GM23248 (cell line): Measurements from ENCODE around the gene C3AR1. TPM values are rescaled to one million over a fixed set of nuclear protein-coding genes. Genes with fewer than 3 reads are reported as not detected.

Experiments
- DNase-seq: peaks from one replicate; pipeline ENCODE4 v3.0.0-alpha.2; 2015
- H2AFZ ChIP-seq: fragments of 200-600 bp; sonication (generic); 2 replicates; pipeline ENCODE4 v1.6.1; 2016; ENCODE audit warnings: antibody characterized with exemption
- H3F3A ChIP-seq: fragments of 200-600 bp; sonication (generic); 2 replicates; pipeline ENCODE4 v1.6.1; 2016; ENCODE audit warnings: mild to moderate bottlenecking, antibody characterized with exemption, mixed run types; ENCODE audit not compliant: insufficient read depth
- H3K27ac ChIP-seq: fragments of 200-600 bp; sonication (generic); 2 replicates; pipeline ENCODE4 v1.5.1; 2016; ENCODE audit warnings: mild to moderate bottlenecking
- H3K27me3 ChIP-seq: fragments of 200-600 bp; sonication (generic); replicated peaks from 2 replicates; pipeline ENCODE4 v1.6.1; 2016; ENCODE audit warnings: mild to moderate bottlenecking; ENCODE audit not compliant: insufficient read depth
- H3K36me3 ChIP-seq: fragments of 200-600 bp; sonication (generic); 2 replicates; pipeline ENCODE4 v1.6.1; 2016; ENCODE audit warnings: low read depth, mild to moderate bottlenecking
- H3K4me1 ChIP-seq: fragments of 200-600 bp; sonication (generic); 2 replicates; pipeline ENCODE4 v1.6.1; 2016; ENCODE audit warnings: mild to moderate bottlenecking; ENCODE audit not compliant: insufficient read depth
- H3K4me2 ChIP-seq: fragments of 200-600 bp; sonication (generic); one replicate; pipeline ENCODE4 v1.6.1; 2016; ENCODE audit warnings: mild to moderate bottlenecking; ENCODE audit not compliant: unreplicated experiment
- H3K4me3 ChIP-seq: fragments of 200-600 bp; sonication (generic); 2 replicates; pipeline ENCODE4 v1.5.1; 2016; ENCODE audit warnings: mild to moderate bottlenecking
- H3K79me2 ChIP-seq: fragments of 200-600 bp; sonication (generic); 2 replicates; pipeline ENCODE4 v1.6.1; 2016; ENCODE audit warnings: mild to moderate bottlenecking; ENCODE audit not compliant: insufficient read depth
- H3K9ac ChIP-seq: fragments of 200-600 bp; sonication (generic); 2 replicates; pipeline ENCODE4 v1.6.1; 2016; ENCODE audit warnings: mild to moderate bottlenecking
- H3K9me2 ChIP-seq: fragments of 200-600 bp; sonication (generic); 2 replicates; pipeline ENCODE4 v1.6.1; 2016; ENCODE audit warnings: mixed run types, mild to moderate bottlenecking, moderate library complexity; ENCODE audit not compliant: insufficient read depth
- H3K9me3 ChIP-seq: fragments of 200-600 bp; sonication (generic); one replicate; pipeline ENCODE4 v1.6.1; 2017; ENCODE audit warnings: low read depth
- H4K20me1 ChIP-seq: fragments of 200-600 bp; sonication (generic); 2 replicates; pipeline ENCODE4 v1.6.0; 2016; ENCODE audit not compliant: insufficient read depth
- EZH2 ChIP-seq: fragments of 200-600 bp; sonication (generic); IDR thresholded peaks from 2 replicates; pipeline ENCODE4 v1.6.1; 2018; ENCODE audit warnings: antibody characterized with exemption, mild to moderate bottlenecking; ENCODE audit not compliant: insufficient read depth, poor library complexity, severe bottlenecking
- EZH2phosphoT487 ChIP-seq: fragments of 200-600 bp; sonication (generic); IDR thresholded peaks from 2 replicates; pipeline ENCODE4 v1.6.1; 2018; ENCODE audit warnings: antibody characterized with exemption, moderate library complexity, mild to moderate bottlenecking, low read depth; ENCODE audit not compliant: insufficient read depth
- WGBS, 2 experiments: methylation state at CpG; one replicate each; pipeline ENCODE4 v1.1.6; 2015 to 2017; ENCODE audit warnings: low lambda C conversion rate in 2 of 2, low coverage in 1 of 2; ENCODE audit errors: missing lambda C conversion rate in 2 of 2; 5-methylcytosine and 5-hydroxymethylcytosine counted together
- in situ Hi-C: fragments of 300-500 bp; cut with MboI; formaldehyde crosslinking; loops from 2 replicates; pipeline ENCODE4 v1.15.0; 2020
- polyA plus RNA-seq: library from polyadenylated mRNA; unstranded; fragments of >200 nt; fragmentation: Nextera tagmentation; extraction: Ambion mirVana; gene quantifications from 2 replicates; pipeline ENCODE4 v1.2.1, GENCODE V29; 2016
- total RNA-seq: library from RNA; depleted of rRNA; stranded (reverse); fragments of >200 nt; shearing (Covaris generic); gene quantifications from 2 replicates; pipeline ENCODE4 v1.2.3, GENCODE V29; 2014

The C3AR1 gene
- total and polyA plus RNA-seq, 2 experiments from 2014 or later: 0.24 TPM; not detected in 1

DNA sequence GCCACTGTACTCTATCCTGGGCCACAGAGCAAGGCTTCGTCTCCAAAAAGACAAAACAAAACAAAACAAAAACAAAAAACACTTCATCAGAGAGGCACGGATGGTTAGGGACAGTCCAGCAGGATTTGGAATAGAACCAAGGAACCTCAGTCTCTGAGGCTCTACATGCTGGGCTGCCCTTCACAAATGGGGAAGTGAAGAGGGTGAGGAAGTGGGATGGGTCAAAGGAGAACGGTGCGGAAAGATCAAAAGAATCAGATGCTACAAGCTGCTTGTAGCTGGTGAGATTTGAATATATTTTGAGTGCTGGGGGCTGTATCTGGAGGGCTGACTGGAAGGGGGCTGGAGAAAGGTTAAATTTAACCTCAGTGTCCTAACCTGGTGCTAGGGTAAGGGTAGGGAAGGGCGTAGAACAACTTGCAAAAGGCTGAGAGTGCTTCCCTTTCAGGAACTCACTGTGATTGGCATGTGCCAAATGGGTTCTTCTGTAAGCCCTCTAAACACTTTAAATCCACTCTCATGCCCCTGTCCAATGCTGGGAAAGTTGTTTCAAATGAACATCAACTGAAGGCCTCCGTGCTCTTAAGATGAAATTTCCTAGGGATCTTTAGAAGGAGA, 29.0 kb downstream of the C3AR1 start:
- H3K4me3 ChIP-seq: no peak overlapping the region
- H3K79me2 ChIP-seq: peaks cover 83% of the 10 kb centered on the region
- TF ChIP-seq EZH2phosphoT487 (no peak), EZH2 (no peak)
- no peak overlapping the region for H3K9ac ChIP-seq
- DNase-seq: no peak
- H4K20me1 ChIP-seq: peaks cover 6% of the 10 kb centered on the region; the same call in 1 of the 2 replicates
- peaks cover 40% of the 10 kb centered on the region for H3F3A ChIP-seq
- no peak overlapping the region for H3K4me2 ChIP-seq
- H3K27me3 ChIP-seq: no peaks in the 10 kb centered on the region
- no peaks in the 10 kb centered on the region for H3K9me3 ChIP-seq
- H3K9me2 ChIP-seq: no peaks in the 10 kb centered on the region
- H3K36me3 ChIP-seq: peaks cover 15% of the 10 kb centered on the region; the same call in 1 of the 2 replicates
- H3K4me1 ChIP-seq: peaks cover 42% of the 10 kb centered on the region
- H3K27ac ChIP-seq: no peak overlapping the region
- 50 to 54% methylated on average over 6 of the region's 6 CpGs for WGBS, 2 experiments
- in situ Hi-C loops: no loop called here
- H2AFZ ChIP-seq: no peak overlapping the region

DNA sequence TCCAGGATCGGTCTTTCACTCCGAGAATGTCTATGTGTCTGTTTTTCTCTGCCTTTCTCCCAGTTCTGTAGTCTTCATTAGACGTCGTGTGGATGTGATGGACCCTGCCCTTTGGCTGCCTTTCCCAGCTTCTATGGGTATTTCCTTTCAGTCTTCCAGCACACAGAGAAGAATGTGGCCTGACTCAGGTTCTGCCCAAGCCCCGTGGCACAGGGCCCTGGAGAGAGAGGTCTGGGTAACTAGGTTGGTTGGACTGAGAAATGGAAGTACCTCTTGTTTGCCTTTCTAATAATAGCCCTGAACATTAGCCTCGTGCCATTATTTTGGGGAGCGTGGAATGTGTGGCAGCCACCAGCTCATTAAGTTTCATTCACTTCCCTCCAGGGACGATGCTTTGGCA, 29.8 kb downstream of the C3AR1 start:
- peaks cover 83% of the 10 kb centered on the region for H3K79me2 ChIP-seq

DNA sequence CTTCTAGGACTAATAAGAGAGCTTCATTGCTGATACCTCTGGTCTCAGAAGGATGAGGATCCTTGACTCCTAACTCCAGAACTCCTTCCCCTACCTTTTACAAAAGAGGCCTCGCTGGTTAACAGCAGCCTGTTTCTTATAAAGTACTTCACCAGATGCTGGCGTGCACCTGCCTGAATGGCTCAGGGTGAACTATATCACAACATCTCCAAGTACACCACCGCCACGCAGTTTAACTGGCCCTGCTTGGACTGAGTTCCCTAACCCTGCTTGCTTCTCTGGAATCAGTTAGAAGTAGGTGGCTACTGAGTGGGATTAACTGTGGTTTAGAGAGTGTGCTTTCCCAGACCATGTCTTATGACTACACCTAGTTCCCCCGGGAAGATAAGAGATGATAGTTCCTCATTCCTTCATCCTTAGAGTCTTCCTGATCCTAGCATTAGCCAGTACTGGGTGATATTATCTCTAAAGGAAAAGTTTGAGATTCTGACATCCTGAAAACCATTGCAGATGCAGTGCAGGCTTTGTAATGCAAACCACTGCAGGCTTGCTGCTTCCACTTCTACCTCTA, 30.6 kb downstream of the C3AR1 start:
- peaks cover 46% of the 10 kb centered on the region for H3K4me1 ChIP-seq
- peaks cover 76% of the 10 kb centered on the region for H3K79me2 ChIP-seq
- H3K4me3 ChIP-seq: peak overlapping the region; percentile 92
- WGBS, 2 experiments: 22 to 25% methylated on average over 5 of the region's 5 CpGs
- H3K9me3 ChIP-seq: no peaks in the 10 kb centered on the region
- H3K4me2 ChIP-seq: peak overlapping the region; percentile 88
- peak; percentile 37 for DNase-seq
- peaks cover 7% of the 10 kb centered on the region; the same call in 1 of the 2 replicates for H3K36me3 ChIP-seq
- H3K27me3 ChIP-seq: no peaks in the 10 kb centered on the region
- H3K9me2 ChIP-seq: no peaks in the 10 kb centered on the region
- H3K9ac ChIP-seq: peak overlapping the region; percentile 97
- H3F3A ChIP-seq: peaks cover 40% of the 10 kb centered on the region
- in situ Hi-C loops: no loop called here
- TF ChIP-seq EZH2 (no peak), EZH2phosphoT487 (no peak)
- H2AFZ ChIP-seq: no peak overlapping the region
- peak overlapping the region; percentile 4 for H3K27ac ChIP-seq
- peaks cover 6% of the 10 kb centered on the region; the same call in 1 of the 2 replicates for H4K20me1 ChIP-seq

More for the DNA sequence above, 29.8 kb downstream of the C3AR1 start:
- 66% methylated on average over 8 of the region's 8 CpGs for WGBS, 2 experiments
- Histone ChIP-seq H3K9me3 (no peaks in the 10 kb centered on the region), H3K4me3 (0 out of 2 replicates have a peak overlapping the region, but pooled peaks have one; percentile 92), H3K4me2 (peak overlapping the region; percentile 88), H3K9ac (0 out of 2 replicates have a peak overlapping the region, but pooled peaks have one; percentile 97), H3K27me3 (no peaks in the 10 kb centered on the region), H3K9me2 (no peaks in the 10 kb centered on the region), H3K27ac (no peak overlapping the region; the same call in 1 of the 2 replicates), H4K20me1 (peaks cover 6% of the 10 kb centered on the region; the same call in 1 of the 2 replicates), H3F3A (peaks cover 40% of the 10 kb centered on the region), H3K4me1 (peaks cover 46% of the 10 kb centered on the region), H3K36me3 (peaks cover 14% of the 10 kb centered on the region; the same call in 1 of the 2 replicates), H2AFZ (no peak overlapping the region)
- in situ Hi-C loops: no loop called here
- DNase-seq: peak; percentile 33
- TF ChIP-seq EZH2phosphoT487 (no peak), EZH2 (no peak)

GRCh38 chr12:8034802-8035201, 31.4 kb downstream of the C3AR1 start:
- Histone ChIP-seq H3K27me3 (no peaks in the 10 kb centered on the region), H2AFZ (no peak overlapping the region), H3K27ac (peak overlapping the region; percentile 83), H3K36me3 (0 out of 2 replicates have a peak, but pooled peaks cover under 1% of the 10 kb centered on the region), H3K9me2 (no peaks in the 10 kb centered on the region), H3K4me1 (peaks cover 46% of the 10 kb centered on the region), H3F3A (peaks cover 40% of the 10 kb centered on the region), H4K20me1 (peaks cover 6% of the 10 kb centered on the region; the same call in 1 of the 2 replicates), H3K9me3 (no peaks in the 10 kb centered on the region), H3K4me3 (peak overlapping the region; percentile 92), H3K79me2 (peaks cover 69% of the 10 kb centered on the region), H3K9ac (peak overlapping the region; percentile 97), H3K4me2 (peak overlapping the region; percentile 88)
- no peak for TF ChIP-seq EZH2
- no peak for TF ChIP-seq EZH2phosphoT487
- peak; percentile 33 for DNase-seq
- in situ Hi-C loops: no loop called here
